Measurements from ENCODE around the gene LRP10.

GRCh38 chr14:22885975-22886374 is 14.4 kb downstream of the LRP10 start:
- no peak for TF ChIP-seq FOXP2 (optimal IDR thresholded peaks at IDR 0.05; ENCODE audit: borderline replicate concordance, extremely low read depth, extremely low read length, insufficient read depth)
- TF ChIP-seq SIN3A (IDR thresholded peaks at IDR 0.05; ENCODE audit: borderline replicate concordance, insufficient read depth, low read length): no peak
- no peak for TF ChIP-seq POLR2AphosphoS5 (IDR thresholded peaks at IDR 0.05; ENCODE audit: low read depth, low read length)
- TF ChIP-seq REST (IDR thresholded peaks at IDR 0.05; ENCODE audit: insufficient read depth in 1 of 2, low read depth in 2 of 2, low read length in 2 of 2): no peak
- no peak for TF ChIP-seq TAF1 (IDR thresholded peaks at IDR 0.05; ENCODE audit: borderline replicate concordance, insufficient read depth, low read length)

All from PFSK-1 (cell line).